Prostate gland (tissue), 2 donors: ENCODE results near the gene BIRC5. TPM values are rescaled to one million over a fixed set of nuclear protein-coding genes. Genes with fewer than 3 reads are reported as not detected.

ENCODE experiments used
- DNase-seq: peaks from one replicate; pipeline ENCODE4 v3.0.0-alpha.2; 2019; ENCODE audit warnings: low spot score
- H3K27ac ChIP-seq, 2 donors: fragments of 200-600 bp; sonication (generic); 2 replicates each; pipeline ENCODE4 v1.5.1; 2017 to 2019
- H3K27me3 ChIP-seq: fragments of 200-600 bp; sonication (generic); replicated peaks from 2 replicates; pipeline ENCODE4 v1.5.1; 2019; ENCODE audit not compliant: insufficient read depth
- H3K36me3 ChIP-seq, 2 donors: fragments of 200-600 bp; sonication (generic); 1 replicate in 1 of 2; 2 replicates in 1 of 2; pipeline versions ENCODE4 v1.5.1 to v1.8.1; 2017 to 2019
- H3K4me1 ChIP-seq: fragments of 200-600 bp; sonication (generic); replicated peaks from 2 replicates; pipeline ENCODE4 v1.5.1; 2019
- H3K4me3 ChIP-seq, 2 donors: fragments of 200-600 bp; sonication (generic); 2 replicates each; pipeline ENCODE4 v1.5.1; 2017 to 2019
- H3K9me3 ChIP-seq: fragments of 200-600 bp; sonication (generic); 2 replicates; pipeline ENCODE4 v1.5.1; 2017
- POLR2A ChIP-seq: fragments of 450-650 bp; IDR thresholded peaks from one replicate; pipeline ENCODE4 v1.6.1; 2016; ENCODE audit warnings: antibody characterized with exemption, mild to moderate bottlenecking
- POLR2AphosphoS5 ChIP-seq: sonication (generic); formaldehyde crosslinking; IDR thresholded peaks from one replicate; pipeline ENCODE4 v1.6.1; 2017; ENCODE audit warnings: antibody characterized with exemption
- WGBS: methylation state at CpG from one replicate; pipeline ENCODE4 v1.1.5; 2018; 5-methylcytosine and 5-hydroxymethylcytosine counted together
- intact Hi-C: fragments of 100-400 bp; cut with DNase I; formaldehyde crosslinking; loops from one replicate; pipeline ENCODE4 v1.14.2; 2022
- total RNA-seq, 2 donors: library from RNA; depleted of rRNA; stranded (reverse); fragments of >200 nt; gene quantifications; one replicate each; pipeline ENCODE4 v1.1.0, GENCODE V29; 2016
- TF ChIP-seq, protein P1 (sequence below), 4 experiments: fragments of 200-600 bp in 2 of 4; fragments of 450-650 bp in 2 of 4; sonication (generic) in 2 of 4; IDR thresholded peaks; 1 replicate in 3 of 4; 2 replicates in 1 of 4; pipeline ENCODE4 v1.5.1; 2016 to 2019; ENCODE audit warnings: antibody characterized with exemption in 4 of 4, mild to moderate bottlenecking in 2 of 4, moderate library complexity in 2 of 4

Gene BIRC5
- total RNA-seq, 2 donors from 2014 or later, result 4.6 to 7.0 TPM

DNA sequence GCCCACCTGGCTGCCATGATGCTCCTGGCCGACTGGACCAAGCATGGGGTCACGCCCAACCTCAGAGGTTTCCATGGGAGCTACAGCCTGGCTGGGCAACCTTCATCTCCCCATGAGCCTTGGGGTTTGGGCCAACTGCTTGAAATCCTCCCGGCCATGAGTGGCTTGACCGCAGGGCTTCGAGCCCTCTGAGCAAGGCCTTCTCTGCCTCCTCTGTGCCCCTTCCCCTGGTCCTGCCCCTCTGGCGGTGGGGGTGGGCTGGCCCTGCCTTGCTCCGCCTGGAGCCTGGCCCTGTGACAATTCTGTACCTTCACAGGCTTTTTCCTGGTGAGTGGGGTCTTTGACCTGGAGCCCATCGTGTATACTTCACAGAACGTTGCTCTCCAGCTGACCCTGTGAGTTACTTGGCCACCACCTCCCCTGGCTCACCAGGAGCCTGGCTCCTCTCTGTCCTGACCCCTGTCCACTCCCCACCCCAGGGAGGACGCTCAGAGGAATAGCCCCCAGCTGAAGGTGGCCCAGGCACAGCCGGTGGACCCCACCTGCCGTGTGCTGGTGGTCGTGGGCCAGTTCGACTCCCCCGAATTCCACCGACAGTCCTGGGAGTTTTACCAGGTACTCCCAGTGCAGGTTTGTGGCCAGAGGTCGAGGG, 8.8 kb upstream of the BIRC5 start:
- Histone ChIP-seq H3K36me3 (no peaks in the 10 kb centered on the region), H3K27ac (no peak overlapping the region), H3K9me3 (no peaks in the 10 kb centered on the region), H3K4me3 (no peak overlapping the region), H3K4me1 (no peaks in the 10 kb centered on the region), H3K27me3 (no peaks in the 10 kb centered on the region)
- TF ChIP-seq, protein P1, sequence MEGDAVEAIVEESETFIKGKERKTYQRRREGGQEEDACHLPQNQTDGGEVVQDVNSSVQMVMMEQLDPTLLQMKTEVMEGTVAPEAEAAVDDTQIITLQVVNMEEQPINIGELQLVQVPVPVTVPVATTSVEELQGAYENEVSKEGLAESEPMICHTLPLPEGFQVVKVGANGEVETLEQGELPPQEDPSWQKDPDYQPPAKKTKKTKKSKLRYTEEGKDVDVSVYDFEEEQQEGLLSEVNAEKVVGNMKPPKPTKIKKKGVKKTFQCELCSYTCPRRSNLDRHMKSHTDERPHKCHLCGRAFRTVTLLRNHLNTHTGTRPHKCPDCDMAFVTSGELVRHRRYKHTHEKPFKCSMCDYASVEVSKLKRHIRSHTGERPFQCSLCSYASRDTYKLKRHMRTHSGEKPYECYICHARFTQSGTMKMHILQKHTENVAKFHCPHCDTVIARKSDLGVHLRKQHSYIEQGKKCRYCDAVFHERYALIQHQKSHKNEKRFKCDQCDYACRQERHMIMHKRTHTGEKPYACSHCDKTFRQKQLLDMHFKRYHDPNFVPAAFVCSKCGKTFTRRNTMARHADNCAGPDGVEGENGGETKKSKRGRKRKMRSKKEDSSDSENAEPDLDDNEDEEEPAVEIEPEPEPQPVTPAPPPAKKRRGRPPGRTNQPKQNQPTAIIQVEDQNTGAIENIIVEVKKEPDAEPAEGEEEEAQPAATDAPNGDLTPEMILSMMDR (IDR thresholded peaks at IDR 0.05), result no peak
- TF ChIP-seq POLR2AphosphoS5 (no peak), POLR2A (no peak)
- WGBS, result 88% methylated on average over 17 of the region's 17 CpGs
- DNase-seq, result no peak
- intact Hi-C loops, result no loop called here

DNA sequence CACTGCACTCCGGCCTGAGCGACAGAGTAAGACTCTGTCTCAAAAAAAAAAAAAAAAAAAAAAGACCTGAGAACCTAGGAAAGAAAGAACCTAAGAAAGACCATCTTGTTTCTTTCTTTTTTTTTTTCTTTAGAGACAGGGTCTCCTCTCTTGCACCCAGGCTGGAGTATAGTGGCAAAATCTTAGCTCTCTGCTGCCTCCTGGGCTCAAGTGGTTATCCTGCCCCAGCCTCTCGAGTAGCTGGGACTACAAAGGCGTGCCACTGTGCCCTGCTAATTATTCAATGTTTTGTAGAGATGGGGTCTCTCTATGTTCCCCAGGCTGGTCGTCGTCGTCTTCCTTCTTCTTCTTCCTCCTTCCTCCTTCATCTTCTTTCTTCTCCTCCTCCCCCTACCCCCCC, 7.8 kb upstream of the BIRC5 start:
- 78% methylated on average over 7 of the region's 7 CpGs for WGBS
- H3K36me3 ChIP-seq, result no peaks in the 10 kb centered on the region
- no peak overlapping the region for H3K27ac ChIP-seq
- H3K4me3 ChIP-seq, result no peak overlapping the region
- no peaks in the 10 kb centered on the region for H3K27me3 ChIP-seq
- TF ChIP-seq POLR2A, result no peak
- TF ChIP-seq POLR2AphosphoS5, result no peak
- TF ChIP-seq, protein P1 (IDR thresholded peaks at IDR 0.05), result no peak
- intact Hi-C loops, result no loop called here
- no peaks in the 10 kb centered on the region for H3K4me1 ChIP-seq
- H3K9me3 ChIP-seq, result no peaks in the 10 kb centered on the region
- DNase-seq, result no peak

DNA sequence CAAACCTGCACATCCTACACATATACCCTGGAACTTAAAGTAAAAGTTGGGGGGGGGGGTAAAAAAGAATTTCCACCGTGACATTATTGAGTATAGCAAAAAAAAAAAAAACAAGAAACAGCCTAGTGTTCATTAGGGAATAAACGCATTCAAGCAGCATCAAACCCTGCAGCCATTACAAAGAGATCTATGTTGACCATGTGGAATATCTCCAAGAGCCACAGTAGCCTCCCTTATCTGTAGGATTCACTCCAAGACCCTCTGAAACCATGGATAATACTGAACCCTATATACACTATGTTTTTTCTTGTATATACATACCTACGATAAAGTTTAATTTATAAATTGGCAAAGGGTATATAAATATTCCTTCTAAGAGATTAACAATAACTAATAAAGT, 5.6 kb upstream of the BIRC5 start:
- Histone ChIP-seq H3K27me3 (no peaks in the 10 kb centered on the region), H3K4me1 (no peaks in the 10 kb centered on the region), H3K4me3 (no peak overlapping the region), H3K36me3 (no peaks in the 10 kb centered on the region), H3K27ac (no peak overlapping the region), H3K9me3 (no peaks in the 10 kb centered on the region)
- no peak for TF ChIP-seq POLR2A
- TF ChIP-seq, protein P1 (IDR thresholded peaks at IDR 0.05), result no peak
- no peak for TF ChIP-seq POLR2AphosphoS5
- DNase-seq, result no peak
- intact Hi-C loops, result no loop called here
- WGBS, result 59% methylated on average over 3 of the region's 3 CpGs

DNA sequence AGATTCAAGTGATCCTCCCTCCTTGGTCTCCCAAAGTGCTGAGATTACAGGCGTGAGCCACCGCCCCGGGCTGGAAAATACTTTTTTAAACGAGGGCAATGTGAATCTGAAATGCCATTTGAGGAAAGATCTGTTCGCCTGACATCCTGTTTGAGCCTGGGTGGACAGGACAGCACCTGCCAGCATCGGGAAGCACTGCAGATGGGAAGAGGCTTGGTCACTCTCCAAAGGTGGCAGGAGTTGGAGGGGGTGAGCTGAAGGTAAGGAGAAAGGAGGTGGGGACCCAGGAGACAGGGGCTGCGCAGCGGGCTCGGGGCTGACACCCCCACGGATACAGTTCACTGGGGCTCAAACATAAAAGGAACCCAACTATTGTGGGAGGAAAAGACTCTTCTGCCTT, 3.9 kb upstream of the BIRC5 start:
- no peak for DNase-seq
- H3K27ac ChIP-seq, result no peak overlapping the region
- intact Hi-C loops, result no loop called here
- no peaks in the 10 kb centered on the region for H3K27me3 ChIP-seq
- no peak overlapping the region for H3K4me3 ChIP-seq
- no peaks in the 10 kb centered on the region for H3K36me3 ChIP-seq
- no peaks in the 10 kb centered on the region for H3K4me1 ChIP-seq
- TF ChIP-seq POLR2AphosphoS5, result no peak
- TF ChIP-seq POLR2A, result no peak
- TF ChIP-seq, protein P1 (IDR thresholded peaks at IDR 0.05), result no peak
- WGBS, result 86% methylated on average over 10 of the region's 10 CpGs
- no peaks in the 10 kb centered on the region for H3K9me3 ChIP-seq

DNA sequence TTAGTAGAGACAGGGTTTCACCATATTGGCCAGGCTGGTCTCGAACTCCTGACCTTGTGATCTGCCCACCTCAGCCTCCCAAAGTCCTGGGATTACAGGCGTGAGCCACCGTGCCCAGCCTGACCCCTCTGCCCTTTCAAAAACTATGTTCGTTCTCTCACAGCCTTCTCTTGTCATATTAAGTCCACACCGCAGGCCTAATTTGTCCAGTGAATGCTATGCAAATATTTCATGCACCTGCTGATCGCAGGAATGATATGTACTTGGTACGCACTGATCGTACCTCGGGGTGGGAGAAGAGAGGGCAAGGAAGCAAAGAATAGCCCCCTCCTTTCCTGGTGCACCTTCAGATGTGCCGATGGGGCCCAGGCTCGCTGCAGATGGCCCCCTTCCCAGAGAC, 3.0 kb upstream of the BIRC5 start:
- Histone ChIP-seq H3K36me3 (no peaks in the 10 kb centered on the region), H3K4me3 (no peak overlapping the region), H3K27ac (no peak overlapping the region), H3K27me3 (no peaks in the 10 kb centered on the region), H3K9me3 (no peaks in the 10 kb centered on the region), H3K4me1 (no peaks in the 10 kb centered on the region)
- 48% methylated on average over 11 of the region's 11 CpGs for WGBS
- intact Hi-C loops, result no loop called here
- no peak for TF ChIP-seq POLR2AphosphoS5
- no peak for TF ChIP-seq POLR2A
- TF ChIP-seq, protein P1 (IDR thresholded peaks at IDR 0.05), result no peak
- no peak for DNase-seq
